ENCODE results near the gene STK25. TPM values are rescaled to one million over a fixed set of nuclear protein-coding genes. Genes with fewer than 3 reads are reported as not detected.

The STK25 gene
- total and polyA plus RNA-seq, 10 donors = 127 to 254 (median 172) TPM

- 90 to 100% (median 92%) methylated on average over 4 to 12 of the region's 12 CpGs for WGBS, 5 donors
Measured at GRCh38 chr2:241501099-241501541, 7.3 kb downstream of the STK25 start.

DNA sequence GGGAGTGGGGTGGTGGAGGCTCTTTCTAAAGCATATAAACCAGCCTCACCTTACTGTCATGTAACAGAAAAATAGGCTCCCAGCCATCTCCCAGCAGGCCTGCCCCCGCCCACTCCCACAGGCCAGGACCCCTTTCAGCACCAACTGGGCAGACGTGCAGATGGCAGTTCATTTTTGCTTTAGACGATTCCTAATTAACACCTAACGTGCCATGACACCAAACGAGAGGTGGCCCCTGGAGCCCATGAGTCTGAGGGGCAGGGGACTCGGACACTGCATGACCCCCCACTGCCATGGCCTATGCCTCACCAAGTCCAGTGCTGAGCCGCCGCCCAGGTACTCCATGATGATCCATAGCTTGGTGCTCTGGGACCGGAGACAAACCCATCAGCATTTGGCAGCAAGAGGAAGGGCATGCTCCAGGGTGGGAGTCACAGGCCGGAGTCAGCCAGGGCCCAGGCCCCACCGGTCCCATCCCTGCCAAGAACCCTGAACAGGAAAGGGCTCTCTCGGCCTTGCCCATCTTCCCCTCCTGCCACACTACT is 7.9 kb downstream of the STK25 start:
- no peaks in the 10 kb centered on the region for H3K27me3 ChIP-seq (replicated peaks in 1 of 7)
- no peak overlapping the region for H3K27ac ChIP-seq
- peaks cover 0 to 20% (median 8%) of the 10 kb centered on the region in 6 donors for H3K4me1 ChIP-seq
- DNase-seq = peak; percentile 60
- no peaks in the 10 kb centered on the region for H3K9me3 ChIP-seq
- intact Hi-C loops (cut with DNase I; ENCODE audit: low total_unique reads) = no loop called here
- TF ChIP-seq POLR2AphosphoS5 (IDR thresholded peaks at IDR 0.05) (peak in 1 of 3 donors; percentile 6), POLR2A (IDR thresholded peaks at IDR 0.05) (no peak)
- H3K36me3 ChIP-seq = peaks cover 0 to 77% (median 41%) of the 10 kb centered on the region in 6 donors
- WGBS, 5 donors = 89 to 97% (median 94%) methylated on average over 8 to 12 of the region's 12 CpGs
- H3K4me3 ChIP-seq = no peak overlapping the region

More at GRCh38 chr2:241501099-241501541, 7.3 kb downstream of the STK25 start:
- H3K36me3 ChIP-seq = peaks cover 0 to 71% (median 34%) of the 10 kb centered on the region in 6 donors
- H3K27ac ChIP-seq = no peak overlapping the region
- intact Hi-C loops (cut with DNase I; ENCODE audit: low total_unique reads) = no loop called here
- DNase-seq = peak; percentile 58
- peaks cover 2 to 26% (median 14%) of the 10 kb centered on the region in 6 donors for H3K4me1 ChIP-seq
- no peaks in the 10 kb centered on the region for H3K27me3 ChIP-seq (replicated peaks in 1 of 7)
- no peaks in the 10 kb centered on the region for H3K9me3 ChIP-seq
- TF ChIP-seq POLR2A (IDR thresholded peaks at IDR 0.05) (no peak), POLR2AphosphoS5 (IDR thresholded peaks at IDR 0.05) (no peak), CTCF (IDR thresholded peaks at IDR 0.05 in 8 of 11, conservative IDR thresholded peaks at IDR 0.05 in 3 of 11) (no peak)
- H3K4me3 ChIP-seq = no peak overlapping the region

- intact Hi-C loops (cut with DNase I; ENCODE audit: low total_unique reads) = no loop called here
- H3K27me3 ChIP-seq (replicated peaks in 1 of 7) = no peaks in the 10 kb centered on the region
- H3K4me3 ChIP-seq = no peak overlapping the region
- H3K9me3 ChIP-seq = no peaks in the 10 kb centered on the region
- H3K4me1 ChIP-seq = peaks cover 0 to 15% (median 4%) of the 10 kb centered on the region in 6 donors
- WGBS, 5 donors = 92 to 96% (median 95%) methylated on average over 9 to 10 of the region's 10 CpGs
- DNase-seq = peak; percentile 29
- no peak overlapping the region for H3K27ac ChIP-seq
- H3K36me3 ChIP-seq = peaks cover 0 to 81% (median 45%) of the 10 kb centered on the region in 6 donors
- no peak for TF ChIP-seq POLR2AphosphoS5 (IDR thresholded peaks at IDR 0.05)
- no peak for TF ChIP-seq CTCF (IDR thresholded peaks at IDR 0.05 in 8 of 11, conservative IDR thresholded peaks at IDR 0.05 in 3 of 11)
- no peak for TF ChIP-seq POLR2A (IDR thresholded peaks at IDR 0.05)
Measured at GRCh38 chr2:241500016-241500415, 8.4 kb downstream of the STK25 start.

DNA sequence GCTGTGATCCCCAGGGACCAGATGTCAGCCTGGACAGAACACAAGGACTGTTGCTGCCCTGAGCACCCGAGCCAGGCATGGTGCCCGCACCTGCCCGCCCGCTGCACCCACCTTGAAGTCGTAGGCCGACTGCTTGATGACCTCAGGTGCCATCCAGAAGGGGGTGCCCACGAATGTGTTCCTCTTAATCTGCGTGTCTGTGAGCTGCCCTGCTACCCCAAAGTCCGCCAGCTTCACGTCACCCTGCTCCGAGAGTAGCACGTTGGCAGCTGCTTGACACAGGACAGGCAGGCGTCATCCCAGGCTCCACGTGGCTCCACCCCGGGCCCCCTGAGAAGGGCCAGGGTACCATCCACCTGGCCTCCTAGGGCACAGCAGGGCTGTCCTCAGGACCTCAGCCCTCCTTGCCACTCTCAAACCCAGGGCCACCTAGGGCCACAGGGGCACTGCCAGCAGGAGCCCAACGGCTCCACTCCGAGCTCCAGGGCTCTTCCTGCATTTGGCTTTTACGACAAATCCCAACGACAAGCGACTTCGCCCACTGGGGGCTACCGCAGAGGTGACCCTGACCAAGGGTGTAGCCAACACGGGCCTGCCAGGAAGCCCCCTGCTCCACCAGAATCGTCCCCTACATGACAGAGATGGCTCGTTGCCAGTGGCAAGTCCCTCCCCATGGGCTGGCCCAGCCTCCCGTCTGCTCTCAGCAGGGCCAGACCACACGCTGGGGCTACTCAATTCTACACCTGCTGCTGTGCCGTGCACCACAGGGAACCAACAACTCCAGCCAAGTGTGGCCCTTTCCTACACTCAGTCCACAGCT is 9.0 kb downstream of the STK25 start:
- Histone ChIP-seq H3K36me3 (peaks cover 0 to 82% (median 52%) of the 10 kb centered on the region in 6 donors), H3K4me1 (peaks cover 0 to 8% (median under 1%) of the 10 kb centered on the region in 6 donors), H3K9me3 (no peaks in the 10 kb centered on the region), H3K4me3 (no peak overlapping the region), H3K27me3 (replicated peaks in 1 of 7) (no peaks in the 10 kb centered on the region), H3K27ac (no peak overlapping the region)
- intact Hi-C loops (cut with DNase I; ENCODE audit: low total_unique reads) = no loop called here
- DNase-seq = peak; percentile 70
- TF ChIP-seq CTCF (IDR thresholded peaks at IDR 0.05 in 8 of 11, conservative IDR thresholded peaks at IDR 0.05 in 3 of 11) (no peak), POLR2AphosphoS5 (IDR thresholded peaks at IDR 0.05) (no peak), POLR2A (IDR thresholded peaks at IDR 0.05) (no peak)
- 88 to 95% (median 88%) methylated on average over 12 to 28 of the region's 28 CpGs for WGBS, 5 donors
